Neural cell (in vitro differentiated cells): ENCODE measurements around the gene PRELID2.
"Not testable (repeated sequence)": the region's sequence is repeated elsewhere in the genome, so short reads cannot be mapped to it uniquely, and the experiment has no call there.

Experiments
- CTCF ChIP-seq: fragments of 450-650 bp; IDR thresholded peaks from 2 replicates; pipeline ENCODE4 v1.5.1; 2014; ENCODE audit warnings: antibody characterized with exemption, mild to moderate bottlenecking, moderate library complexity; ENCODE audit not compliant: poor library complexity, severe bottlenecking
- EP300 ChIP-seq: fragments of 450-650 bp; conservative IDR thresholded peaks from 2 replicates; pipeline ENCODE4 v1.6.1; 2014; ENCODE audit warnings: antibody characterized with exemption, mild to moderate bottlenecking, moderate library complexity; ENCODE audit not compliant: poor library complexity, severe bottlenecking
- EZH2 ChIP-seq: fragments of 200-600, 300-800 bp; shearing (Covaris generic), sonication (generic); IDR thresholded peaks from 2 replicates; pipeline ENCODE4 v1.6.1; 2014; ENCODE audit warnings: antibody characterized with exemption, low read length, borderline replicate concordance, mild to moderate bottlenecking; ENCODE audit not compliant: insufficient read depth, poor library complexity, severe bottlenecking
- REST ChIP-seq: IDR thresholded peaks from 2 replicates; pipeline ENCODE4 v1.6.1; 2012; ENCODE audit warnings: borderline replicate concordance

DNA sequence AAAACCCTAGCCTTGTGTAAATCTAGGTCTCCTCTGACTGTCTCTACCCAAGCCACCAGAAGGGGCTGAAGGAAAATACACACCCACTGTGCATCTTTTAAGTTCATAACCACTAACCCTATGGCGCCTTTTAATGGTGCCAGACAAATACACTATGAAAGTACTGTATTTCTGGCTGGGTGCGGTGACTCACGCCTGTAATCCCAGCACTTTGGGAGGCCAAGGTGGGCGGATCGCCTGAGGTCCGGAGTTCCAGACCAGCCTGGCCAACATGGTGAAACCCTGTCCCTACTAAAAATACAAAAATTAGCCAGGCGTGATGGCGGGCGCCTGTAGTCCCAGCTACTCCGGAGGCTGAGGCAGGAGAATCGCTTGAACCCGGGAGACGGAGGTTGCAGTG is 1.1 kb upstream of the PRELID2 start:
- not testable (repeated sequence) for TF ChIP-seq CTCF, REST, EP300, EZH2
